A549 (cell line): ENCODE results near the gene KCTD1. TPM values are rescaled to one million over a fixed set of nuclear protein-coding genes. Genes with fewer than 3 reads are reported as not detected.

Experiments
- ATAC-seq, 2 experiments: fragments of 200-7000 bp in 1 of 2; fragments of >200 bp in 1 of 2; cut with Nextera tagmentation in 1 of 2; cut with Tn5 transposase in 1 of 2; 3 replicates each; pipeline versions ENCODE4 v1.8.0 to v1.9.1; 2018 to 2020; ENCODE audit warnings: mild to moderate bottlenecking in 1 of 2, moderate library complexity in 1 of 2
- CTCF ChIA-PET: fragments of 300-600 bp; sonication (Branson Sonifier 250); formaldehyde crosslinking; extraction: SDS; loops from one replicate; lab custom pipeline; 2021; ENCODE audit warnings: antibody characterized with exemption, inconsistent platforms; lab: Yijun Ruan, JAX
- POLR2A ChIA-PET: fragments of 350-600 bp; formaldehyde crosslinking; extraction: SDS; loops from one replicate; lab custom pipeline; 2021; ENCODE audit warnings: antibody characterized with exemption, inconsistent platforms; lab: Yijun Ruan, JAX
- DNase-seq, 2 experiments: peaks; one replicate each; pipeline versions ENCODE4 v3.0.0 to v3.0.0-alpha.2; 2011 to 2016; ENCODE audit warnings: low read depth in 1 of 2, low spot score in 1 of 2
- FAIRE-seq: peaks from 2 replicates; lab custom pipeline; 2011; peaks lifted over from hg19 to GRCh38; lab: Jason Lieb, UNC
- H3K27ac ChIP-seq, 2 experiments: fragments of >200 bp; sonication (Bioruptor Twin); formaldehyde crosslinking; 3 replicates each; pipeline ENCODE4 v1.5.1; 2016 to 2017
- H3K4me1 ChIP-seq: fragments of >200 bp; sonication (Bioruptor Twin); formaldehyde crosslinking; 3 replicates; pipeline ENCODE4 v1.6.1; 2016
- H3K4me2 ChIP-seq: fragments of >200 bp; sonication (Bioruptor Twin); formaldehyde crosslinking; 3 replicates; pipeline ENCODE4 v1.6.1; 2016
- H3K4me3 ChIP-seq: fragments of >200 bp; sonication (Bioruptor Twin); formaldehyde crosslinking; 3 replicates; pipeline ENCODE4 v1.5.1; 2016
- H3K9me3 ChIP-seq: fragments of >200 bp; sonication (Bioruptor Twin); formaldehyde crosslinking; 3 replicates; pipeline ENCODE4 v1.6.1; 2016
- ATOH8 ChIP-seq: fragments of 250-450 bp; sonication (Bioruptor Pico); IDR thresholded peaks from 2 replicates; pipeline ENCODE4 v1.5.0; 2020; ENCODE audit warnings: low read depth, mild to moderate bottlenecking, moderate library complexity
- CBX8 ChIP-seq: fragments of 200-600 bp; sonication (generic); IDR thresholded peaks from 2 replicates; pipeline ENCODE4 v1.6.1; 2016
- CHD2 ChIP-seq: fragments of 150-350 bp; IDR thresholded peaks from 2 replicates; pipeline ENCODE4 v1.6.1; 2014; ENCODE audit warnings: low read length; ENCODE audit not compliant: partially characterized antibody
- EHMT2 ChIP-seq: fragments of 200-600 bp; sonication (generic); IDR thresholded peaks from 2 replicates; pipeline ENCODE4 v1.6.1; 2016; ENCODE audit warnings: antibody characterized with exemption, low read depth, mild to moderate bottlenecking, moderate library complexity
- ELK1 ChIP-seq: fragments of 150-350 bp; IDR thresholded peaks from 2 replicates; pipeline ENCODE4 v1.6.1; 2014; ENCODE audit warnings: low read depth, mild to moderate bottlenecking, low read length
- FOSB ChIP-seq: fragments of 250-450 bp; sonication (Bioruptor Pico); IDR thresholded peaks from 2 replicates; pipeline ENCODE4 v1.5.0; 2020; ENCODE audit warnings: mild to moderate bottlenecking, moderate library complexity
- FOXS1 ChIP-seq: fragments of 250-450 bp; sonication (Bioruptor Pico); IDR thresholded peaks from 2 replicates; pipeline ENCODE4 v1.5.0; 2020; ENCODE audit warnings: mild to moderate bottlenecking, moderate library complexity
- HES2 ChIP-seq: fragments of >200 bp; sonication (Bioruptor Twin); formaldehyde crosslinking; IDR thresholded peaks from 2 replicates; pipeline ENCODE4 v1.6.1; 2016
- JUNB ChIP-seq: fragments of >200 bp; sonication (Bioruptor Twin); formaldehyde crosslinking; IDR thresholded peaks from 2 replicates; pipeline ENCODE4 v1.6.1; 2016
- MAFK ChIP-seq: fragments of 450-650 bp; IDR thresholded peaks from 2 replicates; pipeline ENCODE4 v1.6.1; 2014; ENCODE audit not compliant: partially characterized antibody
- NR3C1 ChIP-seq: fragments of >200 bp; sonication (Bioruptor Twin); formaldehyde crosslinking; IDR thresholded peaks from 3 replicates; pipeline ENCODE4 v1.6.1; 2017
- PBX3 ChIP-seq: IDR thresholded peaks from 2 replicates; pipeline ENCODE4 v1.6.1; 2012
- PHF8 ChIP-seq: fragments of 200-600 bp; sonication (generic); IDR thresholded peaks from 2 replicates; pipeline ENCODE4 v1.6.1; 2016; ENCODE audit warnings: low read depth, mild to moderate bottlenecking, antibody characterized with exemption, moderate library complexity, borderline replicate concordance
- POLR2A ChIP-seq: IDR thresholded peaks from 2 replicates; pipeline ENCODE4 v1.6.1; 2012; ENCODE audit warnings: mild to moderate bottlenecking, low read length
- RAD21 ChIP-seq, 2 experiments: fragments of >200 bp in 1 of 2; sonication (Bioruptor Twin) in 1 of 2; formaldehyde crosslinking in 1 of 2; IDR thresholded peaks in 1 of 2; conservative IDR thresholded peaks in 1 of 2; 2 replicates in 1 of 2; 3 replicates in 1 of 2; pipeline ENCODE4 v1.6.1; 2012 to 2018; ENCODE audit warnings: inconsistent platforms in 1 of 2
- RFX5 ChIP-seq: fragments of 450-650 bp; IDR thresholded peaks from 2 replicates; pipeline ENCODE4 v1.7.1; 2014; ENCODE audit warnings: antibody characterized with exemption, mild to moderate bottlenecking, moderate library complexity
- RNF2 ChIP-seq: fragments of 200-600 bp; sonication (generic); IDR thresholded peaks from 2 replicates; pipeline ENCODE4 v1.6.1; 2016; ENCODE audit warnings: low read depth, mild to moderate bottlenecking, antibody characterized with exemption, moderate library complexity, borderline replicate concordance
- SMC3 ChIP-seq: fragments of >200 bp; sonication (Bioruptor Twin); formaldehyde crosslinking; IDR thresholded peaks from 3 replicates; pipeline ENCODE4 v1.6.1; 2018; ENCODE audit warnings: inconsistent platforms
- SREBF2 ChIP-seq: fragments of 450-650 bp; IDR thresholded peaks from 2 replicates; pipeline ENCODE4 v1.6.1; 2014; ENCODE audit warnings: mild to moderate bottlenecking, moderate library complexity
- TP53 ChIP-seq: fragments of 250-450 bp; sonication (Bioruptor Pico); IDR thresholded peaks from 2 replicates; pipeline ENCODE4 v1.5.0; 2021; ENCODE audit warnings: mild to moderate bottlenecking, moderate library complexity
- ZSCAN20 ChIP-seq: fragments of 250-450 bp; sonication (Bioruptor Pico); IDR thresholded peaks from 2 replicates; pipeline ENCODE4 v1.8.0; 2022; ENCODE audit warnings: mild to moderate bottlenecking, moderate library complexity
- WGBS: methylation state at CpG from one replicate; pipeline ENCODE4 v1.1.6; 2017; ENCODE audit errors: missing lambda C conversion rate; 5-methylcytosine and 5-hydroxymethylcytosine counted together
- polyA plus RNA-seq, 4 experiments: library from polyadenylated mRNA; depleted of rRNA in 3 of 4; stranded (reverse); fragments of >200 nt; fragmentation: RNase III in 1 of 4; extraction: RNeasy Plus Mini Kit Qiagen cat#74134 plus additional on column Dnase treatment in 1 of 4; gene quantifications; 2 replicates in 3 of 4; 3 replicates in 1 of 4; pipeline ENCODE4 v1.2.3, GENCODE V29; 2011 to 2017
- TF ChIP-seq, protein P1 (sequence below): fragments of 200-600 bp; sonication (generic); IDR thresholded peaks from 2 replicates; pipeline ENCODE4 v1.6.1; 2016; ENCODE audit warnings: antibody characterized with exemption, mild to moderate bottlenecking, moderate library complexity

Gene KCTD1
- polyA plus RNA-seq, 2 of the 4 experiments (the other 2 are of a cell fraction) = 26.1 to 32.1 TPM

GRCh38 chr18:26460449-26461091 is 87.8 kb downstream of the KCTD1 start:
- DNase-seq = peak in 1 of 2 experiments; percentile 41
- Histone ChIP-seq H3K4me1 (peaks cover 54% of the 10 kb centered on the region), H3K27ac (peak overlapping the region; percentile 26 to 76; a peak in 5 of 6 replicates), H3K4me2 (no peak overlapping the region; the same call in 2 of the 3 replicates), H3K4me3 (no peak overlapping the region), H3K9me3 (no peaks in the 10 kb centered on the region)
- ChIA-PET POLR2A (no interaction called here), CTCF (interaction anchor here (1.3 kb wide), 1 partner anchor 8 kb away, joined by 4 read pairs; no protein-coding TSS in a partner anchor)
- peak in 1 of 2 experiments; percentile 20; a peak in 1 of 6 replicates for ATAC-seq
- no peak for TF ChIP-seq POLR2A
- peak; percentile 38 for TF ChIP-seq MAFK
- TF ChIP-seq FOXS1 (CRISPR knock-in tag) = no peak
- TF ChIP-seq ZSCAN20 = no peak
- 73% methylated on average over 4 of the region's 4 CpGs for WGBS
- no peak for FAIRE-seq

DNA sequence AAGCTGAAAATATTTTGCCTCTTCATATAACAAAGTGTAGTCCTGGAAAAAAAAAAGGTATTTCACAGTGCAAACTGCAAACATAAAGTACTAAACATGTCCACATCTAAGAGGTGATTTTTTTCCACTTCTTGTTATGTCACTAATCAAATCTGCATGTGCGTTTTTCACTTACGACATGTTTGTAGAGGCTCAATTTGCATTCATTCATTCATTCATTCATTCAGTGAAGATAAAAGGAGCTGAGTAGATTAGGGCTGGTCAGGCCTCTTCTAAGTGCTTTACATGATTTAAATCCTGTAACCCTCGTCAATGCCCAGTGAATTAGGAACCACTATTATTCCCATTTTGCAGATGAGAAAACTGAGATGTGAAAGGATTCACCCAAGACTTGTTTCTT is 88.5 kb downstream of the KCTD1 start:
- CTCF ChIA-PET = interaction anchor here (1.3 kb wide), 1 partner anchor 9 kb away, joined by 4 read pairs; no protein-coding TSS in a partner anchor
- DNase-seq = no peak
- H3K9me3 ChIP-seq = no peaks in the 10 kb centered on the region
- FAIRE-seq = no peak
- ATAC-seq = no peak
- peak overlapping the region in 1 of 2 experiments; percentile 82; a peak in 1 of 6 replicates for H3K27ac ChIP-seq
- WGBS = 99% methylated on average over 3 of the region's 3 CpGs
- POLR2A ChIA-PET = no interaction called here
- peaks cover 57% of the 10 kb centered on the region for H3K4me1 ChIP-seq
- no peak overlapping the region for H3K4me3 ChIP-seq
- H3K4me2 ChIP-seq = no peak overlapping the region
- no peak for TF ChIP-seq NR3C1
- TF ChIP-seq ELK1 = no peak
- TF ChIP-seq PBX3 = no peak
- no peak for TF ChIP-seq JUNB
- TF ChIP-seq, protein P1, sequence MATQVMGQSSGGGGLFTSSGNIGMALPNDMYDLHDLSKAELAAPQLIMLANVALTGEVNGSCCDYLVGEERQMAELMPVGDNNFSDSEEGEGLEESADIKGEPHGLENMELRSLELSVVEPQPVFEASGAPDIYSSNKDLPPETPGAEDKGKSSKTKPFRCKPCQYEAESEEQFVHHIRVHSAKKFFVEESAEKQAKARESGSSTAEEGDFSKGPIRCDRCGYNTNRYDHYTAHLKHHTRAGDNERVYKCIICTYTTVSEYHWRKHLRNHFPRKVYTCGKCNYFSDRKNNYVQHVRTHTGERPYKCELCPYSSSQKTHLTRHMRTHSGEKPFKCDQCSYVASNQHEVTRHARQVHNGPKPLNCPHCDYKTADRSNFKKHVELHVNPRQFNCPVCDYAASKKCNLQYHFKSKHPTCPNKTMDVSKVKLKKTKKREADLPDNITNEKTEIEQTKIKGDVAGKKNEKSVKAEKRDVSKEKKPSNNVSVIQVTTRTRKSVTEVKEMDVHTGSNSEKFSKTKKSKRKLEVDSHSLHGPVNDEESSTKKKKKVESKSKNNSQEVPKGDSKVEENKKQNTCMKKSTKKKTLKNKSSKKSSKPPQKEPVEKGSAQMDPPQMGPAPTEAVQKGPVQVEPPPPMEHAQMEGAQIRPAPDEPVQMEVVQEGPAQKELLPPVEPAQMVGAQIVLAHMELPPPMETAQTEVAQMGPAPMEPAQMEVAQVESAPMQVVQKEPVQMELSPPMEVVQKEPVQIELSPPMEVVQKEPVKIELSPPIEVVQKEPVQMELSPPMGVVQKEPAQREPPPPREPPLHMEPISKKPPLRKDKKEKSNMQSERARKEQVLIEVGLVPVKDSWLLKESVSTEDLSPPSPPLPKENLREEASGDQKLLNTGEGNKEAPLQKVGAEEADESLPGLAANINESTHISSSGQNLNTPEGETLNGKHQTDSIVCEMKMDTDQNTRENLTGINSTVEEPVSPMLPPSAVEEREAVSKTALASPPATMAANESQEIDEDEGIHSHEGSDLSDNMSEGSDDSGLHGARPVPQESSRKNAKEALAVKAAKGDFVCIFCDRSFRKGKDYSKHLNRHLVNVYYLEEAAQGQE = no peak
- no peak for TF ChIP-seq CHD2
- no peak for TF ChIP-seq SMC3
- TF ChIP-seq RAD21 (conservative IDR thresholded peaks at IDR 0.05 in 1 of 2, IDR thresholded peaks at IDR 0.05 in 1 of 2) = no peak
- TF ChIP-seq HES2 = no peak
- TF ChIP-seq FOSB (CRISPR knock-in tag) = no peak
- no peak for TF ChIP-seq CBX8
- no peak for TF ChIP-seq TP53 (CRISPR knock-in tag)

- peaks cover 59% of the 10 kb centered on the region for H3K4me1 ChIP-seq
- peak overlapping the region; percentile 79 to 82; a peak in 4 of 6 replicates for H3K27ac ChIP-seq
- H3K4me3 ChIP-seq = no peak overlapping the region
- H3K4me2 ChIP-seq = no peak overlapping the region
- ATAC-seq (no peak), DNase-seq (no peak), FAIRE-seq (no peak)
- H3K9me3 ChIP-seq = no peaks in the 10 kb centered on the region
- ChIA-PET CTCF (interaction anchor here (0.7 kb wide), 1 partner anchor 22 kb away, joined by 4 read pairs; no protein-coding TSS in a partner anchor), POLR2A (no interaction called here)
- WGBS = 96% methylated on average over 12 of the region's 12 CpGs
- TF ChIP-seq RFX5 (no peak), ATOH8 (no peak), PHF8 (no peak), SREBF2 (no peak), PBX3 (no peak), RNF2 (no peak), ZSCAN20 (no peak), RAD21 (conservative IDR thresholded peaks at IDR 0.05 in 1 of 2, IDR thresholded peaks at IDR 0.05 in 1 of 2) (no peak), HES2 (no peak), POLR2A (no peak), MAFK (no peak), EHMT2 (no peak)
Observed at GRCh38 chr18:26459340-26459739, 89.0 kb downstream of the KCTD1 start.
